HepG2 (cell line): ENCODE data around the gene GTF2F2. TPM values are rescaled to one million over a fixed set of nuclear protein-coding genes. Genes with fewer than 3 reads are reported as not detected.

Source experiments
- ATAC-seq: fragments of 200-7000 bp; cut with Tn5 transposase; 3 replicates; pipeline ENCODE4 v1.9.1; 2020; ENCODE audit warnings: mild to moderate bottlenecking, moderate library complexity
- BruUV-seq: library from RNA; stranded (reverse); fragments of 400-500 nt; replicated peaks from 2 replicates; lab custom pipeline; 2021; lab: Mats Ljungman, UMichigan
- CTCF ChIA-PET: fragments of 300-600 bp; formaldehyde crosslinking; extraction: SDS; loops from one replicate; lab custom pipeline; 2021; ENCODE audit warnings: low total read pairs, inconsistent platforms, low intra/inter-chr PET ratio; lab: Yijun Ruan, JAX
- POLR2A ChIA-PET: fragments of 350-600 bp; sonication (Branson Sonifier 250); formaldehyde crosslinking; loops from one replicate; lab custom pipeline; 2020; ENCODE audit warnings: antibody characterized with exemption, inconsistent platforms; lab: Yijun Ruan, JAX
- DNase-seq: peaks from one replicate; pipeline ENCODE4 v3.0.0-alpha.2; 2015; ENCODE audit warnings: low spot score
- FAIRE-seq: peaks from 3 replicates; lab custom pipeline; 2011; peaks lifted over from hg19 to GRCh38; lab: Jason Lieb, UNC
- H2AFZ ChIP-seq: one replicate; pipeline ENCODE4 v1.6.1; 2011; ENCODE audit warnings: low read length, inconsistent platforms
- H3K27ac ChIP-seq: fragments of 300-600 bp; 3 replicates; pipeline ENCODE4 v1.8.0; 2011; ENCODE audit warnings: mixed run types, mild to moderate bottlenecking, mixed read lengths, low read length, inconsistent platforms; ENCODE audit not compliant: insufficient read depth; ENCODE audit errors: extremely low read length
- H3K27me3 ChIP-seq, 2 experiments: fragments of 200-600 bp in 1 of 2; 2 replicates in 1 of 2; 3 replicates in 1 of 2; pipeline versions ENCODE4 v1.6.0 to v1.8.0; 2011; ENCODE audit warnings: low read length in 2 of 2, mild to moderate bottlenecking in 2 of 2, moderate library complexity in 2 of 2, inconsistent platforms in 1 of 2; ENCODE audit not compliant: insufficient read depth in 2 of 2, control insufficient read depth in 1 of 2
- H3K36me3 ChIP-seq, 2 experiments: fragments of 200-600 bp in 1 of 2; replicated peaks in 1 of 2; 2 replicates in 1 of 2; 3 replicates in 1 of 2; pipeline versions ENCODE4 v1.5.1 to v1.8.0; 2011; ENCODE audit warnings: low read length in 2 of 2, inconsistent platforms in 1 of 2; ENCODE audit not compliant: insufficient read depth in 2 of 2, control insufficient read depth in 1 of 2
- H3K4me1 ChIP-seq: 2 replicates; pipeline ENCODE4 v1.5.1; 2012; ENCODE audit warnings: low read length, inconsistent platforms; ENCODE audit not compliant: insufficient read depth
- H3K4me2 ChIP-seq: 2 replicates; pipeline ENCODE4 v1.6.0; 2011; ENCODE audit warnings: low read depth, low read length, inconsistent platforms
- H3K4me3 ChIP-seq, 3 experiments: fragments of 200-600 bp in 1 of 3; sonication (generic), shearing (Covaris generic) in 1 of 3; replicated peaks in 1 of 3; 2 replicates each; pipeline ENCODE4 v1.5.1; 2011 to 2016; ENCODE audit warnings: low read length in 3 of 3, inconsistent platforms in 2 of 3, low read depth in 2 of 3, mild to moderate bottlenecking in 2 of 3, control low read depth in 1 of 3, mixed read lengths in 1 of 3; ENCODE audit not compliant: insufficient read depth in 1 of 3
- H3K79me2 ChIP-seq: one replicate; pipeline ENCODE4 v1.6.1; 2011; ENCODE audit warnings: low read length, inconsistent platforms; ENCODE audit not compliant: insufficient read depth
- H3K9ac ChIP-seq: 2 replicates; pipeline ENCODE4 v1.6.0; 2011; ENCODE audit warnings: mild to moderate bottlenecking, low read depth, low read length, inconsistent platforms; ENCODE audit not compliant: insufficient read depth
- H3K9me3 ChIP-seq: 2 replicates; pipeline ENCODE4 v1.5.1; 2012; ENCODE audit warnings: mild to moderate bottlenecking, low read length
- H4K20me1 ChIP-seq: 2 replicates; pipeline ENCODE4 v1.6.0; 2011; ENCODE audit warnings: inconsistent platforms, mild to moderate bottlenecking, low read length, moderate library complexity; ENCODE audit not compliant: insufficient read depth
- CBX1 ChIP-seq: IDR thresholded peaks from one replicate; pipeline ENCODE4 v1.6.1; 2016; ENCODE audit warnings: antibody characterized with exemption, low read depth
- DR1 ChIP-seq: sonication (generic); formaldehyde crosslinking; IDR thresholded peaks from 2 replicates; pipeline ENCODE4 v1.8.0; 2021; ENCODE audit warnings: mild to moderate bottlenecking, missing genetic modification reagents, inconsistent platforms
- MED1 ChIP-seq: sonication (generic); formaldehyde crosslinking; IDR thresholded peaks from 2 replicates; pipeline ENCODE4 v1.4.0; 2020; ENCODE audit warnings: missing genetic modification reagents
- SAFB2 ChIP-seq: sonication (generic); formaldehyde crosslinking; IDR thresholded peaks from 2 replicates; pipeline ENCODE4 v1.5.1; 2020; ENCODE audit warnings: missing genetic modification reagents, low read depth, mild to moderate bottlenecking, borderline replicate concordance
- U2AF2 ChIP-seq: fragments of 200-400 bp; formaldehyde crosslinking; IDR thresholded peaks from 2 replicates; pipeline ENCODE4 v1.6.1; 2017; ENCODE audit warnings: low read depth, mild to moderate bottlenecking, low read length
- ZNF614 ChIP-seq: IDR thresholded peaks from 2 replicates; pipeline ENCODE4 v1.6.1; 2018; ENCODE audit warnings: missing biosample characterization, missing genetic modification reagents, inconsistent platforms, borderline replicate concordance
- ZNF629 ChIP-seq: sonication (generic); formaldehyde crosslinking; conservative IDR thresholded peaks from 2 replicates; pipeline ENCODE4 v1.5.0; 2020; ENCODE audit warnings: missing genetic modification reagents
- ZNF749 ChIP-seq: sonication (generic); formaldehyde crosslinking; IDR thresholded peaks from 2 replicates; pipeline ENCODE4 v1.8.0; 2022; ENCODE audit warnings: mild to moderate bottlenecking, missing genetic modification reagents, moderate library complexity, borderline replicate concordance
- ZSCAN20 ChIP-seq: sonication (generic); formaldehyde crosslinking; IDR thresholded peaks from 2 replicates; pipeline ENCODE4 v1.4.0; 2020; ENCODE audit warnings: missing genetic modification reagents, mild to moderate bottlenecking, borderline replicate concordance
- WGBS: methylation state at CpG from one replicate; pipeline ENCODE4 v1.1.6; 2017; ENCODE audit warnings: low lambda C conversion rate; 5-methylcytosine and 5-hydroxymethylcytosine counted together
- in situ Hi-C: cut with HindIII; loops from 2 replicates; pipeline ENCODE4 v1.10.0; 2017; ENCODE audit warnings: low pct_unique_long_range_greater_than_20kb; ENCODE audit not compliant: extremely low pct_ligation_motif_present
- intact Hi-C: fragments of 100-400 bp; cut with micrococcal nuclease; formaldehyde crosslinking; loops from one replicate; pipeline ENCODE4 v1.10.0; 2022; ENCODE audit not compliant: unreplicated experiment
- polyA plus RNA-seq, 8 experiments: library from polyadenylated mRNA; depleted of rRNA in 3 of 8; stranded (reverse) in 7 of 8; unstranded in 1 of 8; fragments of >200 nt; fragmentation: Illumina TruSeq in 4 of 8; extraction: Trizol in 4 of 8; gene quantifications; 2 replicates each; pipeline versions ENCODE4 v1.2.1 to v1.2.3, GENCODE V29; 2011 to 2016; ENCODE audit warnings: low read depth in 4 of 8, missing spikeins in 1 of 8, mixed read lengths in 1 of 8; ENCODE audit not compliant: insufficient read depth in 1 of 8
- total RNA-seq, 5 experiments: library from RNA; depleted of rRNA; stranded (reverse); fragments of >200 nt; fragmentation: Illumina TruSeq; extraction: Trizol; gene quantifications; 2 replicates each; pipeline ENCODE4 v1.2.3, GENCODE V29; 2016; ENCODE audit warnings: low read depth in 1 of 5
- TF ChIP-seq, protein P1 (sequence below): sonication (generic); formaldehyde crosslinking; IDR thresholded peaks from 2 replicates; pipeline ENCODE4 v1.4.0; 2020; ENCODE audit warnings: missing genetic modification reagents, borderline replicate concordance
- TF ChIP-seq, protein P2 (sequence below): IDR thresholded peaks from 2 replicates; pipeline ENCODE4 v1.6.1; 2012; ENCODE audit warnings: low read depth, low read length, improper control_type of control experiment
- TF ChIP-seq, protein P3 (sequence below): sonication (generic); formaldehyde crosslinking; conservative IDR thresholded peaks from 2 replicates; pipeline ENCODE4 v1.8.0; 2022; ENCODE audit warnings: low read depth, missing genetic modification reagents

The GTF2F2 gene
- total and polyA plus RNA-seq, 2 of the 13 experiments (the other 11 are each of a cell fraction or from before 2014, with no cell fraction given), result 10.6 to 32.8 TPM

DNA sequence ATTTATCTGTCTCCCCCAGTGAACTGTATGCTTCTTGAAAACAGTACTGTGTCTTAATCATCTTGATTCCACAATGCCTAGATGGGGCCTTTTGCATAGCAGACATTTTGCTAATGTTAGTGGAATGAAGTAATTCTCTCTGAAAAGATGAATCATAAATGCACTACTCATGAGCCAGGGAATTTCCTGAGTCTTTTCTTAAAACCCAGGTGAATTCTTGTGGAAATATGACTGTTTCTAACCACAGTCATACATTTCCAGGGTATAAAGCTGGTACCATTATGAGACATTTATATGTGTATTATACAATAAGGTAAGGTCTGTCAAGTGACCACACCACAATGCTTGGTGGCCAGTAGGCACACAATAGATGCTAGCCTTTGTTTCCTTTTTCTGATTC is 86.0 kb downstream of the GTF2F2 start (continued):
- no peak for TF ChIP-seq CBX1
- TF ChIP-seq DR1, result no peak
- TF ChIP-seq, protein P1, sequence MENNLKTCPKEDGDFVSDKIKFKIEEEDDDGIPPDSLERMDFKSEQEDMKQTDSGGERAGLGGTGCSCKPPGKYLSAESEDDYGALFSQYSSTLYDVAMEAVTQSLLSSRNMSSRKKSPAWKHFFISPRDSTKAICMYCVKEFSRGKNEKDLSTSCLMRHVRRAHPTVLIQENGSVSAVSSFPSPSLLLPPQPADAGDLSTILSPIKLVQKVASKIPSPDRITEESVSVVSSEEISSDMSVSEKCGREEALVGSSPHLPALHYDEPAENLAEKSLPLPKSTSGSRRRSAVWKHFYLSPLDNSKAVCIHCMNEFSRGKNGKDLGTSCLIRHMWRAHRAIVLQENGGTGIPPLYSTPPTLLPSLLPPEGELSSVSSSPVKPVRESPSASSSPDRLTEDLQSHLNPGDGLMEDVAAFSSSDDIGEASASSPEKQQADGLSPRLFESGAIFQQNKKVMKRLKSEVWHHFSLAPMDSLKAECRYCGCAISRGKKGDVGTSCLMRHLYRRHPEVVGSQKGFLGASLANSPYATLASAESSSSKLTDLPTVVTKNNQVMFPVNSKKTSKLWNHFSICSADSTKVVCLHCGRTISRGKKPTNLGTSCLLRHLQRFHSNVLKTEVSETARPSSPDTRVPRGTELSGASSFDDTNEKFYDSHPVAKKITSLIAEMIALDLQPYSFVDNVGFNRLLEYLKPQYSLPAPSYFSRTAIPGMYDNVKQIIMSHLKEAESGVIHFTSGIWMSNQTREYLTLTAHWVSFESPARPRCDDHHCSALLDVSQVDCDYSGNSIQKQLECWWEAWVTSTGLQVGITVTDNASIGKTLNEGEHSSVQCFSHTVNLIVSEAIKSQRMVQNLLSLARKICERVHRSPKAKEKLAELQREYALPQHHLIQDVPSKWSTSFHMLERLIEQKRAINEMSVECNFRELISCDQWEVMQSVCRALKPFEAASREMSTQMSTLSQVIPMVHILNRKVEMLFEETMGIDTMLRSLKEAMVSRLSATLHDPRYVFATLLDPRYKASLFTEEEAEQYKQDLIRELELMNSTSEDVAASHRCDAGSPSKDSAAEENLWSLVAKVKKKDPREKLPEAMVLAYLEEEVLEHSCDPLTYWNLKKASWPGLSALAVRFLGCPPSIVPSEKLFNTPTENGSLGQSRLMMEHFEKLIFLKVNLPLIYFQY (CRISPR knock-in tag), result no peak
- TF ChIP-seq, all 625 proteins: peak for 0

DNA sequence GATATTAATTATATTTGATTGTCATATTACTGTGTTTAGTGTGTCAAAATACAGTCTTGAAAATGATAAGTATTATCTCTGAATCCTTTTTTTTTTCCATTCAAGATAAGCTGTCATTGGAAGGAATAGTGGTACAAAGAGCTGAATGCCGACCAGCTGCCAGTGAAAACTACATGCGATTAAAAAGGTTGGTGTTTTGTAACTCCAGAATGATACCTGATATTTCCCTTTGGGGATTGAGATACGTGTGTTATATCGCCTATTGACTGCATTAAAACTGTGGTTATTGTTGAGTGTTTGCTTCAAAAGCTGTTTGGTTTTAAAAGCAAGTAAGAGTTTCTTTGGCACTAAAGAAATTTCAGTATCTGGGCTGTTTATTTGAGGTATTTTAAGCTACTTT is 87.0 kb downstream of the GTF2F2 start:
- CTCF ChIA-PET, result no interaction called here
- ATAC-seq (no peak), FAIRE-seq (no peak), DNase-seq (no peak)
- no peak overlapping the region for H3K27ac ChIP-seq
- in situ Hi-C loops (no loop called here), intact Hi-C loops (no loop called here)
- H2AFZ ChIP-seq, result no peak overlapping the region
- H3K79me2 ChIP-seq, result no peaks in the 10 kb centered on the region
- POLR2A ChIA-PET, result interaction anchor here (0.6 to 0.7 kb wide), 2 partner anchors 35 to 802 kb away, joined by 3 read pairs; no protein-coding TSS in a partner anchor
- 97% methylated on average over 4 of the region's 4 CpGs for WGBS
- H3K4me3 ChIP-seq, result no peak overlapping the region
- no TSS peak for BruUV-seq
- no peak overlapping the region for H3K4me2 ChIP-seq
- H3K36me3 ChIP-seq, result peaks cover 2 to 19% of the 10 kb centered on the region in 2 experiments; a peak in 3 of 5 replicates
- H3K27me3 ChIP-seq, result no peaks in the 10 kb centered on the region
- no peaks in the 10 kb centered on the region for H4K20me1 ChIP-seq
- TF ChIP-seq ZSCAN20 (CRISPR knock-in tag) (no peak), SAFB2 (no peak), U2AF2 (no peak), ZNF614 (CRISPR knock-in tag) (no peak), ZNF629 (CRISPR knock-in tag) (no peak), ZNF749 (no peak), MED1 (CRISPR knock-in tag) (no peak)
- TF ChIP-seq, protein P2, sequence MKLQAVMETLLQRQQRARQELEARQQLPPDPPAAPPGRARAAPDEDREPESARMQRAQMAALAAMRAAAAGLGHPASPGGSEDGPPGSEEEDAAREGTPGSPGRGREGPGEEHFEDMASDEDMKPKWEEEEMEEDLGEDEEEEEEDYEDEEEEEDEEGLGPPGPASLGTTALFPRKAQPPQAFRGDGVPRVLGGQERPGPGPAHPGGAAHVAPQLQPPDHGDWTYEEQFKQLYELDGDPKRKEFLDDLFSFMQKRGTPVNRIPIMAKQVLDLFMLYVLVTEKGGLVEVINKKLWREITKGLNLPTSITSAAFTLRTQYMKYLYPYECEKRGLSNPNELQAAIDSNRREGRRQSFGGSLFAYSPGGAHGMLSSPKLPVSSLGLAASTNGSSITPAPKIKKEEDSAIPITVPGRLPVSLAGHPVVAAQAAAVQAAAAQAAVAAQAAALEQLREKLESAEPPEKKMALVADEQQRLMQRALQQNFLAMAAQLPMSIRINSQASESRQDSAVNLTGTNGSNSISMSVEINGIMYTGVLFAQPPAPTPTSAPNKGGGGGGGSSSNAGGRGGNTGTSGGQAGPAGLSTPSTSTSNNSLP, result no peak
- TF ChIP-seq, protein P3, sequence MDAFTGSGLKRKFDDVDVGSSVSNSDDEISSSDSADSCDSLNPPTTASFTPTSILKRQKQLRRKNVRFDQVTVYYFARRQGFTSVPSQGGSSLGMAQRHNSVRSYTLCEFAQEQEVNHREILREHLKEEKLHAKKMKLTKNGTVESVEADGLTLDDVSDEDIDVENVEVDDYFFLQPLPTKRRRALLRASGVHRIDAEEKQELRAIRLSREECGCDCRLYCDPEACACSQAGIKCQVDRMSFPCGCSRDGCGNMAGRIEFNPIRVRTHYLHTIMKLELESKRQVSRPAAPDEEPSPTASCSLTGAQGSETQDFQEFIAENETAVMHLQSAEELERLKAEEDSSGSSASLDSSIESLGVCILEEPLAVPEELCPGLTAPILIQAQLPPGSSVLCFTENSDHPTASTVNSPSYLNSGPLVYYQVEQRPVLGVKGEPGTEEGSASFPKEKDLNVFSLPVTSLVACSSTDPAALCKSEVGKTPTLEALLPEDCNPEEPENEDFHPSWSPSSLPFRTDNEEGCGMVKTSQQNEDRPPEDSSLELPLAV (CRISPR knock-in tag), result no peak
- H3K9me3 ChIP-seq, result no peaks in the 10 kb centered on the region
- no peak overlapping the region for H3K9ac ChIP-seq
- no peaks in the 10 kb centered on the region for H3K4me1 ChIP-seq
